Occipital lobe (tissue), 2 donors: ENCODE results near the gene PRICKLE4. TPM values are rescaled to one million over a fixed set of nuclear protein-coding genes. Genes with fewer than 3 reads are reported as not detected.

Experiments used
- small RNA-seq: library from RNA; depleted of rRNA; stranded (forward); fragments of <200 nt; gene quantifications from one replicate; pipeline ENCODE3, GENCODE V24; 2014
- total RNA-seq: library from RNA; depleted of rRNA; stranded (reverse); fragments of >200 nt; gene quantifications from one replicate; pipeline ENCODE4 v1.2.3, GENCODE V29; 2014

The PRICKLE4 gene
- total RNA-seq, 1 donor from 2014 or later: 0.62 TPM

Small RNA genes lying within 50 kb of the gene (small RNA-seq; reads per million reads assigned to genes)
- gene AL365205.2 (not detected), gene AL365205.3 (not detected), gene RF00393 (not detected)

Other genes starting within 250 kb of the PRICKLE4 start
- gene FOXP4, start 234.4 kb upstream of the PRICKLE4 start, total RNA-seq: 0.94 TPM
- gene MDFI, start 142.3 kb upstream of the PRICKLE4 start, total RNA-seq: 11.7 TPM
- 3.4 TPM for gene TFEB, start 45.2 kb upstream of the PRICKLE4 start, total RNA-seq
- gene PGC, start 33.4 kb upstream of the PRICKLE4 start, total RNA-seq: not detected
- 6.7 TPM for gene FRS3, start 882 bp upstream of the PRICKLE4 start, total RNA-seq
- gene TOMM6, start 6.9 kb downstream of the PRICKLE4 start, total RNA-seq: 34.2 TPM
- 12.5 TPM for gene USP49, start 114.6 kb downstream of the PRICKLE4 start, total RNA-seq
- 15.9 TPM for gene MED20, start 140.4 kb downstream of the PRICKLE4 start, total RNA-seq
- 14.0 TPM for gene BYSL, start 140.7 kb downstream of the PRICKLE4 start, total RNA-seq
- gene CCND3, start 161.0 kb downstream of the PRICKLE4 start, total RNA-seq: 19.2 TPM